BJ (cell line): Measurements from ENCODE around the gene CDCP2. TPM values are rescaled to one million over a fixed set of nuclear protein-coding genes. Genes with fewer than 3 reads are reported as not detected.

Experiments used
- CTCF ChIA-PET: fragments of 350-600 bp; formaldehyde crosslinking; extraction: SDS; loops from one replicate; lab custom pipeline; 2021; ENCODE audit warnings: antibody characterized with exemption, inconsistent platforms; lab: Yijun Ruan, JAX
- POLR2A ChIA-PET: fragments of 300-600 bp; sonication (Branson Sonifier 250); formaldehyde crosslinking; extraction: SDS; loops from one replicate; lab custom pipeline; 2021; ENCODE audit warnings: antibody characterized with exemption; lab: Charles Lee
- DNase-seq: peaks from one replicate; pipeline ENCODE4 v3.0.0-alpha.2; 2011; ENCODE audit warnings: low read depth
- H3K27me3 ChIP-seq: 2 replicates; pipeline ENCODE4 v1.6.0; 2011; ENCODE audit warnings: low read length; ENCODE audit not compliant: control insufficient read depth, insufficient read depth
- H3K36me3 ChIP-seq: 2 replicates; pipeline ENCODE4 v1.5.1; 2011; ENCODE audit warnings: low read length; ENCODE audit not compliant: control insufficient read depth, insufficient read depth
- H3K4me3 ChIP-seq: 2 replicates; pipeline ENCODE4 v1.5.1; 2011; ENCODE audit warnings: low read depth, mild to moderate bottlenecking, control low read depth, low read length
- CTCF ChIP-seq: IDR thresholded peaks from 2 replicates; pipeline ENCODE4 v1.5.1; 2011; ENCODE audit warnings: low read depth, mild to moderate bottlenecking, control low read depth, inconsistent platforms, low read length, moderate library complexity; ENCODE audit not compliant: insufficient read depth
- polyA plus RNA-seq: library from polyadenylated mRNA; depleted of rRNA; stranded (reverse); fragments of >200 nt; gene quantifications from 2 replicates; pipeline ENCODE4 v1.2.3, GENCODE V29; 2011

The CDCP2 gene
- polyA plus RNA-seq, 1 experiment = not detected

- H3K36me3 ChIP-seq = no peaks in the 10 kb centered on the region
- POLR2A ChIA-PET = no interaction called here
- DNase-seq = peak; percentile 20
- no peaks in the 10 kb centered on the region for H3K27me3 ChIP-seq
- CTCF ChIA-PET = interaction anchor here (0.6 to 2.3 kb wide), 7 partner anchors 24 to 371 kb away, joined by 3 to 14 read pairs (median 4); no protein-coding TSS in a partner anchor
- no peak for TF ChIP-seq CTCF
- no peak overlapping the region for H3K4me3 ChIP-seq
These were observed 34.1 kb downstream of the CDCP2 start for GRCh38 chr1:54118704-54119103.

GRCh38 chr1:54117815-54118563 lies 34.8 kb downstream of the CDCP2 start:
- Histone ChIP-seq H3K36me3 (no peaks in the 10 kb centered on the region), H3K4me3 (no peak overlapping the region), H3K27me3 (no peaks in the 10 kb centered on the region; the same call in 1 of the 2 replicates)
- CTCF ChIA-PET = interaction anchor here (0.6 to 2.3 kb wide), 8 partner anchors 8 to 371 kb away, joined by 3 to 14 read pairs (median 4); no protein-coding TSS in a partner anchor
- POLR2A ChIA-PET = no interaction called here
- DNase-seq = no peak
- TF ChIP-seq CTCF = no peak

GRCh38 chr1:54115520-54115919 lies 37.3 kb downstream of the CDCP2 start:
- no peak for TF ChIP-seq CTCF
- DNase-seq = no peak
- H3K36me3 ChIP-seq = no peaks in the 10 kb centered on the region
- no peaks in the 10 kb centered on the region; the same call in 1 of the 2 replicates for H3K27me3 ChIP-seq
- no peak overlapping the region for H3K4me3 ChIP-seq
- ChIA-PET POLR2A (no interaction called here), CTCF (interaction anchor here (0.6 to 1.7 kb wide), 6 partner anchors 9 to 374 kb away, joined by 3 to 8 read pairs (median 4); no protein-coding TSS in a partner anchor)

GRCh38 chr1:54114955-54115354 lies 37.8 kb downstream of the CDCP2 start:
- no peak for DNase-seq
- Histone ChIP-seq H3K27me3 (no peaks in the 10 kb centered on the region; the same call in 1 of the 2 replicates), H3K4me3 (no peak overlapping the region), H3K36me3 (no peaks in the 10 kb centered on the region)
- TF ChIP-seq CTCF = no peak
- POLR2A ChIA-PET = no interaction called here
- CTCF ChIA-PET = interaction anchor here (0.6 to 1.7 kb wide), 6 partner anchors 9 to 374 kb away, joined by 3 to 8 read pairs (median 4); no protein-coding TSS in a partner anchor

GRCh38 chr1:54114001-54114400 lies 38.8 kb downstream of the CDCP2 start:
- no peak for TF ChIP-seq CTCF
- Histone ChIP-seq H3K36me3 (no peaks in the 10 kb centered on the region), H3K4me3 (no peak overlapping the region), H3K27me3 (no peaks in the 10 kb centered on the region; the same call in 1 of the 2 replicates)
- CTCF ChIA-PET = interaction anchor here (0.7 to 1.7 kb wide), 3 partner anchors 8 to 1801 kb away, joined by 3 to 8 read pairs (median 3); no protein-coding TSS in a partner anchor
- no peak for DNase-seq
- POLR2A ChIA-PET = no interaction called here
